HG03565 (cell line): ENCODE measurements around the gene EBF3.

Experiments used
- ATAC-seq: cut with Tn5 transposase; IDR thresholded peaks from one replicate; pipeline ENCODE4 v1.9.1; 2021; ENCODE audit warnings: mild to moderate bottlenecking, moderate library complexity; ENCODE audit not compliant: unreplicated experiment

The EBF3 gene

DNA sequence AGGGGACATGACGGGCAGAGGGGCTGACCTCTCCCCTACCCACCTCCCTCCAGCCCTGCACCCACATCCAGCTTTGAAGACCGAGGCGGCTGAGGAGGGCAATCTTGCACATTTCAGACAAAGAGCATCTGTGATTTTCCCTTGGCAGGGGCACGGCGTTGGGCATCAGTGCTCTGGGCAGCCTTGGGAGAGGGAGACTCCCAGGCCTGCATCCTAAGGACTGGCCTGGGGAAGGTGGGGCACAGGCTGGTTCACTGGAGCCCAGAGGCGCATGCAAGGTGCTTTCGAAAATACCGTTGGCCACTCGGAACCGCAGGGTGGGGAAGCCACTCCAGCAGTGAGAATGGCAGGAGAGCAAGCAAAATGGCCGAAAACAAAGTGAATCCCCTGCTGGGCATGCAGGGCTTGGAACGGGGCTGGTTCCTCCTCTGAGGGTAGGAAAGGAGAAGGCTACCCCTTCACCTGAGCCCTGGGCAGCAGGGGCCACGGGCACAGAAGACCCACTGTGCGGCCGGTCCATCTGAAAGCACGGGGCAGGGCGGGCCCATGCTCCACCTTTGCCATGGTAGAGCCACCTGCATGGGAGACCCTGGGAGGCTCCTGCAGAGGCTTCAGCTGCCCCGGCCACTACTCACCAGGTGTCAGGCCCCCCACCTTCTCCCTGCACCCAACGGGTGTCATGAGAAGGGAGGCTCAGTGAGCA is 49.8 kb downstream of the EBF3 start:
- ATAC-seq: no peak

DNA sequence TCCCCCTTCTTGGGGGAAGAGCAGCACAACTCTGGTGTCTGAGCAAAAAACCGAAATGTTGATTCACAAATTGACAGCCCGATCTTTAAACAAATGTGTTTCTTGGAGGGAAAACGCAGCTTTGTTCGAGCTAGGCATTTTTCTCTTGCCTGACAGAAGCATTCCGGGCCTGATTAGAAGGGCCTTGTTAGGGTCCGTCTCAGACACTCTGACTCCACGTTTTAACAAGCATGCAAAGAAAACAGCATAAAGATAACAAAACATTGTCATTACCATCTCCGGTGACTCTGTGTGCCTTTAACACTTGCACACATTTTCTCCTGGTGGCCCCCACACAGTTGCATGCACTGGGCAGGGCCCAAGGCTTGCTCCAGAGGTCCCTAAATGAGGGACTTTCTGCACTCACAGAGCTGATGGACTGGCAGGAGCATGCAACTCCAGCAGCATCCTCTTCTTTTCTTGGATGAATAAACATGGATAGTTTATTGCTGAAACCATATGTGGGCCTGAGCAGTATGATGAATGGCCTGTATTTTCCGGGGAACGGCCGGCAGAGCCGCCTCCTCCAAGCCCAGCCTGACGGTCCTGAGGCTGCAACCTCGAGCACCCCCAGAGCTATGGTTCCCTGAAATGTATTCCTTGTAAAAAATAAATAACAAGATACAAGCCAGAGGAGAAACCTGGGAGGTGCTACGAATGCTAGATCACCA is 50.9 kb downstream of the EBF3 start:
- ATAC-seq: no peak

- no peak for ATAC-seq
Measured at GRCh38 chr10:129912166-129912917, 51.7 kb downstream of the EBF3 start.

GRCh38 chr10:129911451-129912165 is 52.5 kb downstream of the EBF3 start:
- ATAC-seq: no peak

DNA sequence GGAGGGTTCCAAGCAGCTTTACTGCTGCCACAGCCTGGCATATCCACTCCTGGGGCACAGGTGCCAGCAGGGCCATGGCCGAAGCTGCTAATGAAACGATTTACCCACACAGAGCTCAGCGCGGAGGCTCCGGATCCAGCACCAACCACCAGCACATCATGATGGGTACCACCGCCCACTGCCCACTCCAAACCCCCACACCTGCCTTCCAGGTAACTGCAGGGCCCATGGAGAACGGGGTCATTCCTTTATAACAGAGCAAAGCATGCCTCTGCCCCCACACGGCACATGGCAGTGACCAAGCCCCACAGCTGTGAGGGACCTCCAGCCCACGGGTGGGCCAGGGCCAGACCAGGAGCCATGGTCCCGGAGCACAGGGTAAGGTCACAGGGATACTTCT is 53.2 kb downstream of the EBF3 start:
- ATAC-seq: no peak

DNA sequence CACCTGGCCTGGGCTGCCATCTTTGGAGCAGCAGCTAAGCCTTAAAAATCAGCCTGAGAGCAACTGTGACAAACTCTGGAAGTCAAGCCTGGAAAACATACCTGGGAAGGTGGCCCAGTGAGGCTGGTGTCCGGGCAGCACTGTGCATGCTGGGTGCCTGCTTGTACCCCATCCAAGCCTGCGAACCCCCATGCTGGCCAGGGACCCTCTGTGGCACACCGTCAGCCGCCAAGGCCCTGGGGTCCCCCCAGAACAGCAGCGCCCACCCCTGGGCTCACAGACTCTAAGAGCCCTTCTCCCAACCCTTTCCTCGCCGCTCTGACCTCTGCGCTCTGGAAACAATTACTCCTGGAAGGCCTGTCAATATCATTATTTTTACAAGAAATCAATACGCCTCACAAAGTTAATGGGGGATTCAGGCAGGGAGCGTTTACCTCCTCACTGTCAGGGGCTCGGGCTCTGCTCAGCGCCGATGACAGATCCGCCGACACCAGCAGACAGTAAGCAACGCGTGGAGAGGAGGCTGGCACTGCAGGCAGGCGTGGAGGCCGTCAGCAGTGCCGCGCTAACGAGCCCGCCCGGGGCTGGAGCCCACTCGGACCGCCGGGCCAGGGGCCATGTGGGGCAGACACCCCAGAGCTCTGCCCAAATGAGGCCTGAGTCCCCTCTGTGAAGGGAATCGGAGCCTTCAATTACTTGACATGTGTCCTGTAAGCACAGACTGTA is 54.4 kb downstream of the EBF3 start:
- no peak for ATAC-seq

DNA sequence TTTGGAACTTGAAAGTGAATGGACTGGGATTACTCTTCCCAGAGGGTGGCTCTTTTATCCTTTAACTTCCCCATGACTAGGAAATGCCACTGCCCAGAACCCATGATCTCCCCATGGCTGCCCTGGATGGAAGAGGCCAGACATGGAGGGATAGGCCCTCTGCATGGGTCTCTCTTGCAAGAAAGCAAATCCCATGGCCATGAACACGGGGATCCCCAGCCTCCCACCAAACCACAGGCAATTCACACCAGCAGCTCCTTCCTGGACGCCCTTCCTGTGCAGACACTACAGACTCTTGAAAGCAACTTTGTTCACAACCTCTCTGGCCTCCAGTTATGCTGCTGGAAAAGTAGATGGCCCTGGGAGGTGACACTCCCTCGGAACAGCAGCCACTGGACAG is 55.0 kb downstream of the EBF3 start:
- ATAC-seq: no peak

GRCh38 chr10:129908406-129908805 is 55.7 kb downstream of the EBF3 start:
- no peak for ATAC-seq

GRCh38 chr10:129905553-129905952 is 58.5 kb downstream of the EBF3 start:
- ATAC-seq: no peak

GRCh38 chr10:129904323-129904722 is 59.8 kb downstream of the EBF3 start:
- no peak for ATAC-seq

DNA sequence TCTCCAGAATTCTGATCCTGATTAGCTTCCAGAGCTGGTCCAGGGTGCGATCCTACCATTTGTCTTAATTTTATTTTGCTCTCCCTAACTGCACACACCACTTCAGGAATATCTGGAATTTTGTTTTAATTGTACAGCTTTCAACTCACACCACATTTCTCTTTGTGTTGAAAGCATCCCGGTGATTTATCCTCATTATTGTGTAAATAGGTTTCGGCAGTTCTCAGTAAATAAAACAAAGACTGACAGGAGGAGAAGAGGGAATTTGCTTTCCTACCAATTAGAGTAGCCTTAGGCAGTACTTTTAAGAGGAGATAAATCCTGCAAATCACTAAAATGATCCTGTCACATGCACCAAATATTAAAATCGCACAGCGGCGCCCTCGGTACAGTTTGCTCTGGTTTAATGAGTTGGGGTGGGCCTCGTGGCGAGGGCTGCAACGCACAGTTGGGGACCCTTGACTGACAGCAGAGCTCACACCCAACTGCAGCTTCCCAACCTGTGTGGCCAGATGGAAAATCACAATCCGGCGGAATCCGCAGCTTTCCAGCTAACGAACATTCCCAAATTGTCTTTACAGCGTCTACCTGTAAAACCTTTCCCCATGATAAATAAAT is 62.6 kb downstream of the EBF3 start:
- ATAC-seq: no peak

- no peak for ATAC-seq
Measured at GRCh38 chr10:129900825-129901224, 63.2 kb downstream of the EBF3 start.

DNA sequence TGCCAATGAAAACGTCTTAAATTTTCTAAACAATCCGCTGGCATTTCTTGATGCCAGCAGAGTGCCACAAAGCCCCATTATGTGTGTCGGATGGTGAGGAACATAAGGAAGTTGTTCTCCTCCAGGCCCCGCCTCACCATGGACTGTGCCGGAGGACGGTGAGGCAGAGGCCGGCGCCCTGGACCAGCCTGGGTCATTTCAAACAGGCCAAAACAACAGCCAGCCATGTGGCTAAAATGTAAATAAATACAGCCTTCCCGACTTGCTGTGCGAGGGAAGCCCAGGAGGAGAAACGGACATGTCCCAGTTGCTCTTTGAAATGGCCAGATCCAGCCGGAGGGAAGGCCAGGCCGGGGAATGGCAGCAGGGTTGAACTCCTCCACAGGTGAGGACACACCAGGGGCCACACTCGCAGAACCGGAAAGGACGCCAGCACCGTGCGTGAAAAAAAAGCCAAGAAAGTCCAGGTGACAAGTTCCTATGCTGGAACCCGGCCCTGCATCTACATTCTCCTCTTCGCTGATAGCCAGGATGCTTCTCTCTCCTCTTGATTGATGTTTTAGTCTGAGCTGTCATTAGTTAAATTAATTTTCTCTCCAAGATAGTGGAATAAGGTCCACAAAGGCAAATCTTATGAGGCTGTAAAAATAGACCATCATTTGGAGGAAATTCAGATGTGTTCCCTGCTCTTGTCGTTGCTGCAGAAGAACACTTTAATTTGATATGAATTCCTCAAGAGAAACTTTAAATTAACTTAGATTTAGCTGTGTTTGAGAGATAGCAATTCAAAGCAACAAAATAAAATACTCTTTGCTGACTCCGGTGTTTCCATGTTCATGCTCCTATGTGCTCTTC is 64.6 kb downstream of the EBF3 start:
- ATAC-seq: no peak

DNA sequence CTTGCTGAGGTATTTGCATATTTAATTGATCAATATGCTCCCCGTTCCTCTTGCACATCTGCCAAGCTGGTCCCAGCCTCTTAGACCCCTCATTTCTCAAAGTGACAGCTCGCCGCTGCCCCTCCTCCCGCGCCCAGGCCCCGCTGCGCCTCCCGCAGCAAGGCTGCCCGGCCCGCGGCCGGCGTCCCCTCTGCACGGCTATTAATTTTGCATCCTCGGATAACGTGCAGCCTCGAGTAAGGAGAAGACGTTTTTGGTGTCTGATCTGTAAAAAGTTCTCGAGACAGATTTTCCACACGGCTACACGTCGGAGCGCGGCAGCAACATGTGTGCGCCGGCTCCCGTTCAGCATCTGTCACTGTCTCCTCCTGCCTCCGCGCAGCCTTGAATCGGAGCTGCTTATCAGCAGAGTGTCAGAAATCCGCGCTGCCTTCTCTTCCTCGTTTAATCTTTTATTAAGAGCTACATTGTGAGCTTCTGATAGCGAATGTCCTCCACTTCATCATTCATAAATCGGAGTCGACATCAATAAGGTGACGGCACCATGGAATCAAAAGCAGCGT is 65.3 kb downstream of the EBF3 start:
- no peak for ATAC-seq

- ATAC-seq: no peak
Measured at GRCh38 chr10:129897871-129898626, 66.0 kb downstream of the EBF3 start.

- no peak for ATAC-seq
Measured at GRCh38 chr10:129896860-129897200, 67.2 kb downstream of the EBF3 start.

DNA sequence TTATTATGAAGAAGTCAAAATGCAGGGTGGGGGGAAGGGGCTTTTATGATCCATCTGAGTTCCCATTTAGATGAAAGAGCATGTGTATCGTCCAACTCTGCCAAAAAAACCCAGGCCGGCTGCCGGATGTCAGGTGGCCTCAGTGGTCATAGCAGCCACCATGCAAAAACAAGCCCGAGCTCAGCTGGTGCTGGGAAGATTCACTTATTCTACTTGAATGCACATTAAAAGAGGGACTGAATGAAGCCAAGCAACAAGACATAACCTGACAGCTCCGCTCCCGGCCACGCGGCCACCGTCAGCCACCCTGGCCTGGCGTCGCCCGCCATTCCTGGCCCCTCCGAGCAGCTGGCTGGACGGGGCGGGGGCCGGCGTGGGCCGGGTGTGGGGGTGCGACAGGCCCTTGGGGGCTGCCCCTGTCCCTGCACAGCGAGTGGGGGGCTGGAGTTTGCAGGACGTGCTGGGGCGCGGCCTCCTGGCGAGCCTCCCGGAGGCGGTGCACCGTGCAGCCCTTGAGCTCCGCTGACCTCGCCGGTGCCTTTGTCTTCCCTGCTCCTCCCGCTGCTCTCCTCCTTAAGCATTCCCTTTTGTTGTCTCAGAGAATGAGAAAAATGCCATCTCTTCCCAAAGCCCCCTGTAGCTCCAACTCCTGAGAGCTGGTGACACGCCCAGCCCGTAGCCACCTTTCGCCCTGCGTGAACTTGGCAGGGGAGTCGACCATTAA is 67.8 kb downstream of the EBF3 start:
- ATAC-seq: no peak

DNA sequence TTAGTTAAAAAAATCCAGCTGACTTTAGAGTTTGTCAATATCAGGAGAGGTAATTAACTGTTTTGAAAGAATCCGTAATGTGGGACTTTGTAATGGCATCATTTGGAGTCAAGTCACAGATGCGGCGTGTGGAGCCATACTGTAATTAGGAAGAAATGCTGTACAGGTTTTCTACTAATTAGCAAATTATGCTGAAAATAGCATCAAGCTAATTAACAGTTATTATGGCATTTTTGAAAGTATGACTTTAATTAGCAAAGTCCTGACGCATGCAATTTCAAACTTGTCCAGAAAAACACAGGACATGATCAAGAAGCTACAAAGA is 68.3 kb downstream of the EBF3 start:
- ATAC-seq: no peak
